H9 (cell line): Measurements from ENCODE around the gene KCNMA1. TPM values are rescaled to one million over a fixed set of nuclear protein-coding genes. Genes with fewer than 3 reads are reported as not detected.

Source experiments
- DNase-seq: peaks from one replicate; pipeline ENCODE4 v3.0.0-alpha.2; 2017
- H2AFZ ChIP-seq: one replicate; pipeline ENCODE4 v1.6.1; 2013; ENCODE audit warnings: mild to moderate bottlenecking, low read length, control low read depth, moderate library complexity
- H2AK5ac ChIP-seq: 2 replicates; pipeline ENCODE4 v1.6.1; 2013; ENCODE audit warnings: low read length, control low read depth, mixed read lengths; ENCODE audit not compliant: insufficient read length
- H2BK120ac ChIP-seq: one replicate; pipeline ENCODE4 v1.6.1; 2013; ENCODE audit warnings: low read depth, mild to moderate bottlenecking, low read length, control low read depth, inconsistent platforms; ENCODE audit not compliant: poor library complexity, severe bottlenecking
- H2BK12ac ChIP-seq: 2 replicates; pipeline ENCODE4 v1.6.1; 2013; ENCODE audit warnings: low read length, control low read depth, mixed read lengths, low read depth; ENCODE audit not compliant: insufficient read length
- H2BK15ac ChIP-seq: 2 replicates; pipeline ENCODE4 v1.6.1; 2013; ENCODE audit warnings: low read depth, low read length, control low read depth
- H2BK20ac ChIP-seq: one replicate; pipeline ENCODE4 v1.6.1; 2013; ENCODE audit warnings: low read depth, mild to moderate bottlenecking, low read length, control low read depth, inconsistent platforms; ENCODE audit not compliant: poor library complexity, severe bottlenecking
- H2BK5ac ChIP-seq: 2 replicates; pipeline ENCODE4 v1.6.1; 2013; ENCODE audit warnings: low read length, control low read depth, mixed read lengths; ENCODE audit not compliant: insufficient read length
- H3K14ac ChIP-seq: 2 replicates; pipeline ENCODE4 v1.6.1; 2013; ENCODE audit warnings: low read length, control low read depth; ENCODE audit not compliant: insufficient read depth
- H3K18ac ChIP-seq: 2 replicates; pipeline ENCODE4 v1.6.1; 2013; ENCODE audit warnings: low read depth, mild to moderate bottlenecking, mixed read lengths, low read length, control low read depth; ENCODE audit not compliant: insufficient read length
- H3K23ac ChIP-seq: 2 replicates; pipeline ENCODE4 v1.6.1; 2013; ENCODE audit warnings: low read length, control low read depth, mixed read lengths, low read depth; ENCODE audit not compliant: insufficient read length
- H3K23me2 ChIP-seq: 2 replicates; pipeline ENCODE4 v1.6.1; 2013; ENCODE audit warnings: low read depth, mild to moderate bottlenecking, mixed read lengths, low read length, control low read depth; ENCODE audit not compliant: insufficient read length, poor library complexity, severe bottlenecking
- H3K27ac ChIP-seq: 2 replicates; pipeline ENCODE4 v1.5.1; 2013; ENCODE audit warnings: low read length, control low read depth, mixed read lengths, low read depth; ENCODE audit not compliant: insufficient read length
- H3K27me3 ChIP-seq: 2 replicates; pipeline ENCODE4 v1.6.1; 2013; ENCODE audit warnings: low read length, control low read depth, inconsistent platforms; ENCODE audit not compliant: insufficient read depth
- H3K4ac ChIP-seq: 2 replicates; pipeline ENCODE4 v1.6.1; 2013; ENCODE audit warnings: low read depth, mild to moderate bottlenecking, control low read depth, inconsistent platforms, low read length, moderate library complexity
- H3K4me1 ChIP-seq: 2 replicates; pipeline ENCODE4 v1.6.1; 2013; ENCODE audit warnings: low read length, control low read depth, inconsistent platforms; ENCODE audit not compliant: insufficient read depth
- H3K4me2 ChIP-seq: 2 replicates; pipeline ENCODE4 v1.6.1; 2013; ENCODE audit warnings: low read length, control low read depth, mixed read lengths; ENCODE audit not compliant: insufficient read length, insufficient read depth
- H3K56ac ChIP-seq: 2 replicates; pipeline ENCODE4 v1.6.1; 2013; ENCODE audit warnings: low read depth, mild to moderate bottlenecking, mixed read lengths, low read length, control low read depth; ENCODE audit not compliant: insufficient read length
- H3K79me1 ChIP-seq: 2 replicates; pipeline ENCODE4 v1.6.1; 2013; ENCODE audit warnings: low read depth, mild to moderate bottlenecking, moderate library complexity, low read length, control low read depth, inconsistent platforms; ENCODE audit not compliant: insufficient read depth, poor library complexity, severe bottlenecking
- H3K79me2 ChIP-seq: 2 replicates; pipeline ENCODE4 v1.6.1; 2013; ENCODE audit warnings: low read length, control low read depth, inconsistent platforms; ENCODE audit not compliant: insufficient read depth
- H3K9ac ChIP-seq: 2 replicates; pipeline ENCODE4 v1.6.1; 2013; ENCODE audit warnings: low read length, control low read depth, mixed read lengths; ENCODE audit not compliant: insufficient read length; ENCODE audit errors: extremely low read depth
- H3K9me3 ChIP-seq: one replicate; pipeline ENCODE4 v1.6.1; 2013; ENCODE audit warnings: low read depth, low read length, inconsistent platforms; ENCODE audit not compliant: control insufficient read depth
- H3T11ph ChIP-seq: one replicate; pipeline ENCODE4 v1.6.1; 2013; ENCODE audit warnings: mild to moderate bottlenecking, low read length, control low read depth, inconsistent platforms
- H4K20me1 ChIP-seq: one replicate; pipeline ENCODE4 v1.6.1; 2013; ENCODE audit not compliant: control insufficient read depth, insufficient read length, insufficient read depth
- H4K5ac ChIP-seq: 2 replicates; pipeline ENCODE4 v1.6.1; 2013; ENCODE audit warnings: low read depth, mild to moderate bottlenecking, mixed read lengths, low read length, control low read depth; ENCODE audit not compliant: insufficient read length
- H4K8ac ChIP-seq: replicated peaks from 2 replicates; pipeline ENCODE4 v1.6.1; 2013; ENCODE audit warnings: low read length, control low read depth, mixed read lengths, low read depth; ENCODE audit not compliant: insufficient read length
- H4K91ac ChIP-seq: 2 replicates; pipeline ENCODE4 v1.6.1; 2013; ENCODE audit warnings: low read depth, mild to moderate bottlenecking, moderate library complexity, mixed read lengths, low read length, control low read depth; ENCODE audit not compliant: insufficient read length
- H3K27ac Mint-ChIP-seq, 3 experiments: 2 replicates in 2 of 3; 3 replicates in 1 of 3; pipeline ENCODE4 v1.8.0; 2020 to 2021; ENCODE audit warnings: mixed read lengths in 3 of 3, mild to moderate bottlenecking in 1 of 3, moderate library complexity in 1 of 3
- H3K27me3 Mint-ChIP-seq: 2 replicates; pipeline ENCODE4 v1.8.0; 2021; ENCODE audit warnings: low read depth, mild to moderate bottlenecking, moderate library complexity, mixed read lengths
- H3K36me3 Mint-ChIP-seq, 3 experiments: 2 replicates in 2 of 3; 3 replicates in 1 of 3; pipeline ENCODE4 v1.8.0; 2020 to 2021; ENCODE audit warnings: low read depth in 3 of 3, mixed read lengths in 3 of 3; ENCODE audit not compliant: insufficient read depth in 1 of 3
- H3K4me1 Mint-ChIP-seq, 2 experiments: 2 replicates each; pipeline ENCODE4 v1.8.0; 2020; ENCODE audit warnings: mixed read lengths in 2 of 2
- H3K4me3 Mint-ChIP-seq, 2 experiments: 2 replicates in 1 of 2; 3 replicates in 1 of 2; pipeline ENCODE4 v1.8.0; 2020 to 2021; ENCODE audit warnings: mild to moderate bottlenecking in 2 of 2, mixed read lengths in 2 of 2, moderate library complexity in 1 of 2
- H3K9me3 Mint-ChIP-seq, 2 experiments: 2 replicates in 1 of 2; 3 replicates in 1 of 2; pipeline ENCODE4 v1.8.0; 2020; ENCODE audit warnings: mild to moderate bottlenecking in 2 of 2, mixed read lengths in 2 of 2, moderate library complexity in 1 of 2
- WGBS: extraction: QIAGEN DNeasy Blood & Tissue Kit; methylation state at CpG from one replicate; pipeline ENCODE4 v1.1.7; 2013; ENCODE audit warnings: missing lambda C conversion rate, low lambda C conversion rate, mixed read lengths; ENCODE audit not compliant: insufficient read length; ENCODE audit errors: extremely low coverage; 5-methylcytosine and 5-hydroxymethylcytosine counted together
- total RNA-seq: library from RNA; stranded (reverse); gene quantifications from 2 replicates; pipeline ENCODE4 v1.2.1, GENCODE V29; 2021
- TF ChIP-seq, protein P1 (sequence below): fragments of 200-600 bp; sonication (generic); conservative IDR thresholded peaks from 3 replicates; pipeline ENCODE4 v1.8.0; 2021; ENCODE audit warnings: antibody characterized with exemption, mild to moderate bottlenecking

Gene KCNMA1
- total RNA-seq, 1 experiment from 2014 or later: 2.0 TPM

DNA sequence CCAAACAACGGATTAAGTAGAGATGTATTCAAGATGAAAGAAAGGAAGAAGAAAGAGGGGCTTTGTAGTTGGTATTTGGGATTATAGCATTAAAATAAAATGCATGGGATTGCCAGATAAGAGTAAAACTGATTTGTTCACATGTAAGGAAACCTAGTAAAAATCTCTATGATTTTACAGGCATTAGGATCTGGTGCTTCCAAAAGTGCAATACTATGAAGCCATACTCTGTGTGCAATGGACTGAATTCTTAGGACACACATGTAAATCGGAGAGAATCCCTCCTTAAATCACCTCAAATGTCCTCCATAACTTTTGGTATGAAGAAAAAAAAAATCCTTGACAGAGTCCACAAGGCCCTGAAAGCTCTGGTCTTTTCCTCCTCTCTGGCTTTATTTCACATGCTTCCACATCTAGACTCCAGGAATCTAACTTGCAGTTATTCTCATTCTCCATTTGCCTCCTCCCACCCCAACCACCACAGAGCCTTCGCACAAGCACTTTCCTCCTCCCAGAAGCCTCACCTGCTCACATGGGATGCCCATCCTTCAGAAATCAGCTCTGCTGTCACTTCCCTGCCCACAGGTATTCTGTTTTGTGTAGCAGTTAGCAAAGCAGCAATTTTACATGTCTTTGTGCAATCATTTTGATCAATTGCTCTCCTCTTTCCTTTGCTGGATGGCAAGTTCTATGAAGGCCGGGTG lies 378.3 kb downstream of the KCNMA1 start:
- Histone ChIP-seq H3K4me1 (no peaks in the 10 kb centered on the region), H2BK15ac (no peak overlapping the region), H2AFZ (no peak overlapping the region), H2BK20ac (no peak overlapping the region), H3K79me2 (no peaks in the 10 kb centered on the region), H3K23me2 (no peaks in the 10 kb centered on the region), H2BK5ac (no peak overlapping the region), H3K4ac (no peak overlapping the region), H4K8ac (no peak overlapping the region), H3K27ac (no peak overlapping the region), H3K79me1 (no peaks in the 10 kb centered on the region), H3K27me3 (no peaks in the 10 kb centered on the region), H3K56ac (no peak overlapping the region), H2BK12ac (no peak overlapping the region), H3T11ph (no peak overlapping the region), H3K23ac (no peak overlapping the region), H4K20me1 (no peaks in the 10 kb centered on the region), H3K4me2 (no peak overlapping the region), H3K14ac (no peak overlapping the region), H3K18ac (no peak overlapping the region), H4K5ac (no peak overlapping the region), H4K91ac (no peak overlapping the region), H3K9me3 (no peaks in the 10 kb centered on the region), H2AK5ac (no peak overlapping the region), H2BK120ac (no peak overlapping the region), H3K9ac (no peak overlapping the region)
- no CpG with 5 or more reads among the region's 4 CpGs for WGBS
- no peak for DNase-seq
- H3K27ac Mint-ChIP-seq: no peak overlapping the region
- H3K27me3 Mint-ChIP-seq: peaks cover 1% of the 10 kb centered on the region
- TF ChIP-seq, protein P1, sequence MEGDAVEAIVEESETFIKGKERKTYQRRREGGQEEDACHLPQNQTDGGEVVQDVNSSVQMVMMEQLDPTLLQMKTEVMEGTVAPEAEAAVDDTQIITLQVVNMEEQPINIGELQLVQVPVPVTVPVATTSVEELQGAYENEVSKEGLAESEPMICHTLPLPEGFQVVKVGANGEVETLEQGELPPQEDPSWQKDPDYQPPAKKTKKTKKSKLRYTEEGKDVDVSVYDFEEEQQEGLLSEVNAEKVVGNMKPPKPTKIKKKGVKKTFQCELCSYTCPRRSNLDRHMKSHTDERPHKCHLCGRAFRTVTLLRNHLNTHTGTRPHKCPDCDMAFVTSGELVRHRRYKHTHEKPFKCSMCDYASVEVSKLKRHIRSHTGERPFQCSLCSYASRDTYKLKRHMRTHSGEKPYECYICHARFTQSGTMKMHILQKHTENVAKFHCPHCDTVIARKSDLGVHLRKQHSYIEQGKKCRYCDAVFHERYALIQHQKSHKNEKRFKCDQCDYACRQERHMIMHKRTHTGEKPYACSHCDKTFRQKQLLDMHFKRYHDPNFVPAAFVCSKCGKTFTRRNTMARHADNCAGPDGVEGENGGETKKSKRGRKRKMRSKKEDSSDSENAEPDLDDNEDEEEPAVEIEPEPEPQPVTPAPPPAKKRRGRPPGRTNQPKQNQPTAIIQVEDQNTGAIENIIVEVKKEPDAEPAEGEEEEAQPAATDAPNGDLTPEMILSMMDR: no peak
- H3K4me1 Mint-ChIP-seq: no peaks in the 10 kb centered on the region
- no peak overlapping the region for H3K4me3 Mint-ChIP-seq
- H3K36me3 Mint-ChIP-seq: peaks cover 0 to 8% (median 2%) of the 10 kb centered on the region in 3 experiments; a peak in 1 of 7 replicates
- H3K9me3 Mint-ChIP-seq: peaks cover 0 to 6% of the 10 kb centered on the region in 2 experiments; a peak in 3 of 5 replicates
